ENCODE results near the gene GIMAP7. TPM values are rescaled to one million over a fixed set of nuclear protein-coding genes. Genes with fewer than 3 reads are reported as not detected.

GIMAP7 gene
- total RNA-seq, 1 experiment from 2014 or later = 0.25 TPM

- Histone ChIP-seq H3K4me1 (ENCODE audit: control insufficient read depth in 1 of 2, insufficient read depth in 2 of 2, low read length in 2 of 2) (no peaks in the 10 kb centered on the region), H3K27ac (ENCODE audit: low read depth, low read length) (no peak overlapping the region), H3K9me2 (ENCODE audit: insufficient read depth) (no peaks in the 10 kb centered on the region), H3K9ac (ENCODE audit: low read length) (no peak overlapping the region), H3K4me3 (replicated peaks in 1 of 2; ENCODE audit: low read depth in 1 of 2, low read length in 2 of 2) (no peak overlapping the region), H3K79me2 (ENCODE audit: insufficient read depth, low read length) (no peaks in the 10 kb centered on the region), H2AFZ (ENCODE audit: low read depth, low read length, poor library complexity, severe bottlenecking) (no peak overlapping the region), H3K27me3 (ENCODE audit: insufficient read depth, low read length) (no peaks in the 10 kb centered on the region), H3K36me3 (ENCODE audit: control insufficient read depth in 1 of 2, insufficient read depth in 2 of 2, low read length in 2 of 2) (no peaks in the 10 kb centered on the region), H3K9me3 (ENCODE audit: control insufficient read depth in 1 of 2, insufficient read depth in 1 of 2, low read depth in 1 of 2, low read length in 2 of 2) (no peaks in the 10 kb centered on the region), H4K20me1 (ENCODE audit: insufficient read depth) (no peaks in the 10 kb centered on the region), H3K4me2 (ENCODE audit: low read length) (no peak overlapping the region)
- no peak for ATAC-seq
- ChIA-PET RAD21 (ENCODE audit: low non-redundant PET in 1 of 2, low total read pairs in 2 of 2, uncharacterized antibody in 2 of 2, unreplicated experiment in 2 of 2) (no interaction called here), CTCF (no interaction called here), POLR2A (no interaction called here)
- intact Hi-C loops (cut with micrococcal nuclease) = no loop called here
- DNase-seq (ENCODE audit: low read depth, low spot score) = no peak
- no TSS peak for BruUV-seq (replicated peaks)
- TF ChIP-seq POLR2A (IDR thresholded peaks at IDR 0.05; ENCODE audit: borderline replicate concordance, extremely low read depth, insufficient read depth, insufficient read length) (no peak), CBX3 (IDR thresholded peaks at IDR 0.05; ENCODE audit: low read depth) (no peak), EZH2phosphoT487 (IDR thresholded peaks at IDR 0.05; ENCODE audit: borderline replicate concordance) (no peak), RAD21 (IDR thresholded peaks at IDR 0.05; ENCODE audit: low read depth) (no peak), SIN3A (IDR thresholded peaks at IDR 0.05; ENCODE audit: low read depth) (no peak), SP1 (IDR thresholded peaks at IDR 0.05; ENCODE audit: low read depth) (no peak), EGR1 (IDR thresholded peaks at IDR 0.05; ENCODE audit: low read depth) (no peak), ZNF274 (IDR thresholded peaks at IDR 0.05; ENCODE audit: low read depth, low read length) (no peak), JUND (IDR thresholded peaks at IDR 0.05) (no peak), CEBPB (IDR thresholded peaks at IDR 0.05; ENCODE audit: low read depth) (no peak), SRF (IDR thresholded peaks at IDR 0.05; ENCODE audit: low read depth) (no peak), EZH2 (IDR thresholded peaks at IDR 0.05) (no peak), REST (IDR thresholded peaks at IDR 0.05; ENCODE audit: low read depth) (no peak), CTCF (IDR thresholded peaks at IDR 0.05 in 2 of 3, conservative IDR thresholded peaks at IDR 0.05 in 1 of 3; ENCODE audit: borderline replicate concordance in 1 of 3, insufficient read depth in 1 of 3, low read depth in 2 of 3, low read length in 2 of 3) (no peak), YY1 (IDR thresholded peaks at IDR 0.05; ENCODE audit: extremely low read depth, insufficient replicate concordance, low read depth, low read length) (no peak), TCF7L2 (IDR thresholded peaks at IDR 0.05; ENCODE audit: borderline replicate concordance, extremely low read depth, insufficient read depth, insufficient read length) (no peak), FOSL1 (IDR thresholded peaks at IDR 0.05; ENCODE audit: low read depth) (no peak), POLR2AphosphoS5 (IDR thresholded peaks at IDR 0.05; ENCODE audit: low read depth, low read length) (no peak), MAX (IDR thresholded peaks at IDR 0.05) (no peak), ELF1 (IDR thresholded peaks at IDR 0.05; ENCODE audit: borderline replicate concordance, low read depth) (no peak)
Observed at GRCh38 chr7:150502519-150502918, 12.2 kb upstream of the GIMAP7 start.
